GM12801 (cell line): ENCODE data around the gene LIMCH1.

Experiments
- CTCF ChIP-seq: IDR thresholded peaks from one replicate; pipeline ENCODE4 v1.5.1; 2011; ENCODE audit warnings: control low read depth; ENCODE audit not compliant: insufficient read length; ENCODE audit errors: extremely low read depth

LIMCH1 gene

GRCh38 chr4:41622787-41623186 is 84.8 kb downstream of the LIMCH1 start:
- no peak for TF ChIP-seq CTCF

- no peak for TF ChIP-seq CTCF
Measured at GRCh38 chr4:41624765-41625164, 86.8 kb downstream of the LIMCH1 start.

GRCh38 chr4:41625531-41625930 is 87.6 kb downstream of the LIMCH1 start:
- no peak for TF ChIP-seq CTCF

DNA sequence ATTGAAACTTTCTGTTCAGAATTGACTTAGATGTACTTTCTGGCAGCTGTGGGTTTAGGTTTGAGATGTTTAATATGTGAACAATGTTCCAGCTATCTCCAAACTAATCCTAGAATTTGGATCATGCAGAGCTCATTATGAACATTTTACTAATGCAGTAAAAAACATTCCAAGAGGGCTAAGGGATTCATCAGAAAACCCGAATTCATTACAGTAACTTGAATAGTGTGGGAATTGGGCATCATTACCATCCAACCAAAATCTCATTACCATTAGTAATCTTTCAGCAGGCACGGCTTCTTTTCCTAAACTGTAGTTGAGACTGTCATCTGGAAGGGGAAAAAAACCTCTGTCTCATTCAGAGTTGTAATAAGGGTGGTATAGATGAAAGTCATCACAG is 91.0 kb downstream of the LIMCH1 start:
- TF ChIP-seq CTCF: no peak

- TF ChIP-seq CTCF: no peak
Measured at GRCh38 chr4:41631523-41631922, 93.6 kb downstream of the LIMCH1 start.

- no peak for TF ChIP-seq CTCF
Measured at GRCh38 chr4:41632481-41633073, 94.6 kb downstream of the LIMCH1 start.

DNA sequence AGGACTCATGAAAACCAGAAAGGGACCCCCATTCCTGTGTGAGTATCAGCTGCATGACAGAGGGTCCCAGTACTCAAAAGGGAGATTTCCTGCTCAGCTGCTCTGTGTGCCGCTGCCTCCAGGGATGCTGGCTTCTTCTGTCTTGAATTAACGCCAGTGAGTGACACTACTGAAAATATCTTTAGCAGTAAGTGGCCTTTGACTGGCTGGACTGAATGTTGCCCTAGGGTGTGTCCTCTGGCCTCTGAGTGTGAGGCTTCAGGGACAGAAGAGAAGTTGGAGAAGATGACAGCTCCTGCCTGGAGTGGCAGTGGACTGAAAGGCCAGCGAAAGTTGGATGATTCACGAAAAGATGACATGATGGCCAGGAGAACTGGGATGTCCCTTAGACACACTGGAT is 95.4 kb downstream of the LIMCH1 start:
- no peak for TF ChIP-seq CTCF
